GM18505 (cell line): Measurements from ENCODE around the gene DCLRE1C.
"Not testable (repeated sequence)": the region's sequence is repeated elsewhere in the genome, so short reads cannot be mapped to it uniquely, and the experiment has no call there.

Experiments used
- ATAC-seq: cut with Tn5 transposase; IDR thresholded peaks from one replicate; pipeline ENCODE4 v1.9.1; 2021; ENCODE audit not compliant: unreplicated experiment
- POLR2A ChIP-seq: IDR thresholded peaks from 4 replicates; pipeline ENCODE4 v1.6.1; 2011; ENCODE audit warnings: borderline replicate concordance; ENCODE audit not compliant: insufficient read depth, insufficient read length; ENCODE audit errors: extremely low read depth

Gene DCLRE1C

DNA sequence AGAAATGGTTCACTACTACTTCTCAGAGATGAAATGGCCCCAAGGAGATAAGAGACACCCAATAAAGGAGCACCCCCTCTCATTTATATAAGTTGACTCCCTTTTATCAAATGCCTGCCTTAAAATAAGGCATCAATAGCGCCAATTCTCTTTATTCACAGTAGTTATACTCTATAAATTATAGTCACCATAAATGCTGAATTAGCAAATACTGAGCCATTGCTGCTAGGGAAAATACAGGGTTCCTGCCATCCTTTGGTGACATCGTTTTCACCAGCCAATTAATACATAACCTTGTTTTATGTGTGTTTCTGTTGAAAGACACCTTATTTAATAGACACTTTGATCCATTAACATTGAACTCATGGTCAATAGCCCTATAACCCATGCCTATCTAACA, 28.6 kb downstream of the DCLRE1C start:
- no peak for ATAC-seq
- no peak for TF ChIP-seq POLR2A

DNA sequence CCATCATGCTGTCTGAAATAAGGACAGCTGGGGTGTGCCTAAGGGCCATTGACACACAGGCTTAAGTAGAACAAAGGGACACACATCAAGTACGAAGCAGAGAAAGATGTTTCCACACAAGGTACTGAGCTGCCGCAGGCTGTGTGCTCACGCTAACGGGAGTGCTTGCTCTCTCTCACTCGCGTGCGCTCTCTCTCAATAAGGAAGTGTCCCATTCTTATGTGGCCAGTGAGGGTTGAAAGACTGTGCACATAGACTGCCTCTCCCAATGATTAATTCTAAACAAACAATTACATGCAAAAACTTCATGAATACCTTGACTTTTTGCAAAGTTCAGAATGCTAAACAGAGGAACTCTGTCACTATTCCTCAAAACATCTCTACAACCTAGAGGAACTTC, 29.9 kb downstream of the DCLRE1C start:
- ATAC-seq, result no peak
- TF ChIP-seq POLR2A, result no peak

DNA sequence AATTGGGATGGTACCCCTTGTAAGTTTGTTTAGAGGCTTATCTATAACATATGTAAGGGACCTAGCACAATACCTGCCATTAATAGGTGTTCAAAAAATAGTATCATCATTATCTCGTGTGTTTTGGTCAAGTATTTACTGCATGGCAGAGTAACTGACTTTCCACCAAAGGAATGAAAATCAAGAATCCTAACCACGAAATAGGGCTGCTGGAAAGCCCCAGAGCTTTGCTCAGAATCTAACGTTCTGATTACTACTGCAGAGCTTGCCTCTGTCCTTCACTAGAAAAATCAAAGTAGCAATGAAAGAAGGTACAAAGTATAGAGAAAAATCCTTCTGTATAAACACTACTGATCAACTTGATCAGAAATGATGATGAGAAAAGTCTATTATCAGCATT, 34.9 kb downstream of the DCLRE1C start:
- no peak for TF ChIP-seq POLR2A
- no peak for ATAC-seq

DNA sequence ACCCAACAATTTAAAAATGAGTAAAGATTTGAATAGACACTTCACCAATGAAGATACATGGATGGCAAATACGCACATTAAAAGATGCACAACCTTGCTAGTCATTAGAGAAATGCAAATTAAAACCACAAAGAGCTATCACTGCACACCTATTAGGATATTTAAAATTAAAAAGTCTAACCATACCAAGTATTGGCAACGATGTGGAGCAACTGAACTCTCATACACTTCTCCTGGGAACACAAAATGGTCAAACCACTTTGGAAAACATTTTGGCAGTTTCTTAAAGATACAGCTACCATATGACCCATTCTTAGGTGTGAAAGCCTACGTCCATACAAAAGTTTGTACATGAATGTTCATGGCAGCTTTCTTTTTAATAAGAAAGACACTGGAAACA, 36.1 kb downstream of the DCLRE1C start:
- no peak for ATAC-seq

DNA sequence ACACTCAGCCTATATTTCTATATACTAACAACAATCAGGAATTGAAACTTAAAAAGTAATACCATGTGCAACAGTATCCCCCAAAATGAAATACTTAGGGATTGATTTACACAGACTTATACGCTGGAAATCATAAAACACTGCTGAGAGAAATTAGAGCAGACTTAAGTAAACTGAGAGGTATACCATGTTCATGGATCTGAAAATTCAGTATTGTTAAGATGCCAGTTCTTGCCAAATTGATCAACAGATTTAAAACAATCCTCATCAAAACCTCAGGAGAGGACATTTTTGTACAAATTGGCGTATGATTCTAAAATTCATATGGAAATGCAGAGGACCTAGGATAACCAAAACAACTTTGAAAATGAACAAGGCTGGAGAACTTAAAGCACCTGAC, 37.3 kb downstream of the DCLRE1C start:
- TF ChIP-seq POLR2A, result no peak
- no peak for ATAC-seq

More for the DNA sequence above, 36.1 kb downstream of the DCLRE1C start:
- TF ChIP-seq POLR2A, result no peak

DNA sequence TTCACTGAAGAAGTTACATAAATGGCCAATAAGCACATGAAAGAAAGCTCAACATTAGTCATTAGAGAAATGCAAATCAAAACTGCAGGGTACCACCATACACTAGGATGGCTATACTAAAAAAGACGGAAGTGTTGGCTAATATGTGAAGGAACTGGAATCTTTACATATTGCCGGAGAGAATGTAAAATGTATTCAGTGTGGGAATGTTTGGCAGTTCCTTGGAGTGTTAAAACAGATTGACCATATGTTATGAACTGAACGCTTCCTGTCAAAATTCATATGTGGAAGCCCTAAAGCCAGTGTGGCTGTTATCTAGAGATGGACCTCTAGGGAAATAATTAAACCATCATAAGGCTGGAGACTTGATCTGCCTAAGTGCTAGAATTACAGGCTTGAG, 42.1 kb downstream of the DCLRE1C start:
- TF ChIP-seq POLR2A, result no peak
- ATAC-seq, result no peak

DNA sequence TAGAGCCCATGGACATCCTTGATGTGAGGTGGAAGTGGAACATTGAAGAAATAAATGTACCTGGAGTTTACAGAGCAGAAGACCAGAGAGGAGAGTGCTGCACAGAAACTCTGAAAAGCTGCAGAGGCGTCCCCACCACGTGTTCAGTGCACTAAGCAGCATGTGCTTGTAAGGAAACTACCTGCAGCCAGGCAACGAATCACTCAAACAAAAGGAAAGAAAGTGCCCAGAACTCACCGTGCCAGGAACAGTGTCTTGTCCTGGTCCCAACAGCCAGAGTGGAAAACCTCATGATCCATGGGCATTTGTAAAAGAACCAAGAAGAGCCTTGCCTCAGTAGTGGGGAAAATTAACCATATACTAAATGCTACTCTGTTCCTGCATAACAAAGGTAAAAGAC, 42.9 kb downstream of the DCLRE1C start:
- no peak for TF ChIP-seq POLR2A
- ATAC-seq, result no peak

DNA sequence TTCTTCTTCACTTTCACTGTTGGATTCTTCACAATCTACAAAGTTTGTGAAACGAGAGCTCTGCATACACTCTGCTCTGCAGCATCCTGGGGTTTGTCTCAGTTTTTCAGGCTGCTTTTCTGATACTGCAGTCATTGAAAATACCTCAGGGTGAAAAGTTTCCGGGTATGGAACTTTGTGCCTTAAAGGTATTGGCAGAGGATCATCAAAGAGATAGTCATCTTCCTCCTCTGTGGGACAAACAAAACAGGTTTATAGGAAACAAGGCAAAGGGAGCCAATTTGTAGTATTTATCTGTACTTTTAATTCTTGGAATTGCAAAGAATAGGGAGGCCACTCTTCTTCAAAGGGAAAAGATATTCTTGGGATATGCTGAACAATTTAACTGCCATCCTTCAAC, 44.8 kb downstream of the DCLRE1C start:
- no peak for TF ChIP-seq POLR2A
- no peak for ATAC-seq

DNA sequence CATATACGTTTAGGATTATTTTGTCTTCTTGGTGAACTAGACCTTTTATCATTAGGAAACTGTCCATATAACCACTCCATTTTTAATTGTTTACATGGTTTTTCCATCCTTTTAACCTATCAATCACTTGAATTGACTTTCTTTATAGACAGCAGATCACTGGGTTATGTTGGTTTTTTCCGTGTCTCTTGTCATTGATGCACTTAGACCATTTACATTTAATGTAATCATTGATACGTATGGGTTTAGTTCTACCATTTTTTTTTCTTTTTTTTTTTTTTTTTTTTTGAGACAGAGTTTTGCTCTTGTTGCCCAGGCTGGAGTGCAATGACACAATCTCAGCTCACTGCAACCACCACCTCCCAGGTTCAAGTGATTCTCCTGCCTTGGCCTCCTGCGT, 46.3 kb downstream of the DCLRE1C start:
- not testable (repeated sequence) for ATAC-seq

DNA sequence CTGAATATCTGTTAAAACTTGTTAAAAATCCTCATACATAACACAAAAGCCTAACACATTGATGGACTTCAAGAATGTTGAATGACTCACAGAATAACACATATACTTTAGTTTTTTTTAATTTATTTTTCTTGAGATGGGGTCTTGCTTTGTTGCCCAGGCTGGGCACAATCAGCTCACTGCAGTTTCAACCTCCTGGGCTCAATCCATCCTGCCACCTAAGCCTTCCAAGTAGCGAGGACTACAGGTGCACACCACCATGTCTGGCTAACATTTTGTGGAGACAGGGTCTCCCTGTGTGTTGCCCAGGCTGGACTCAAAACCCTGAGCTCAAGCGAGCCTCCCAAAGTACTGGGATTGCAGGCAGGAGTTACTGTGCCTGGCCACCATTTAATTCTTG, 47.1 kb downstream of the DCLRE1C start:
- no peak for ATAC-seq
- TF ChIP-seq POLR2A, result no peak

DNA sequence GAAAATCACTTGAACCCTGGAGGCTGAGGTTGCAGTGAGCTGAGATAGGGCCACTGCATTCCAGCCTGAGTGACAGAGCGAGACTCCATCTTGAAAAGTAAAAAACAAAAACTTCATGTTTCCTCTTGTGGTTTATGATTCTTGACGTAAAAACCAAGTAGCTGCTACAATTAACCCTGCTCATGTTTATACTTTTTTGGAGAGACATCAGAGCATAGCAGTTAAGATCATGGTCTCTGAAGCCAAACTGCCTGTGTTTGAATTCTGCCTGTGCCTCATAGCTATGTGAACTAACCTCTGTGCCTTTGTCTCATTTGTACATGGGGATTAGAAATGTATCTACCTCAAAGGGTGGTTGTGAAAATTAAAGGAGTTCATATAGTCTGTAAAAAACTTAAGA, 48.0 kb downstream of the DCLRE1C start:
- no peak for TF ChIP-seq POLR2A
- ATAC-seq, result no peak

DNA sequence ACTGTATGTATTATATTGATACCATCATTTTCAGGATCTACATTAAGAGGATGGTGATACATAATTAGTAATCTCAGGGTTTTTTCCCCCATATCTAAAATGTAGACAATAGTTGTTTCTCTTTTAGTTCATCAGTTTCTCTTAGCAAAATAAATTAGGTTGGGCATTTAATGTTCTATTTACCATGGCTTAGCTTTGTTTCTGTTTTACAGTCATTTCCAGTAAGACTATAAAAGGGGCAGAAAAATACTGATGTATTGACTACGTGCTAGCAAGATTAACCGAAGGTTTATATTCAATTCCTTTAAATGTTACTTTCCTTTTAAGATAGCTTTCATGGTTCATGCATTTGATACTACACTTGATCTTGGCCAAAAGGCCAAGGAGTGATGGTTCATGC, 49.0 kb downstream of the DCLRE1C start:
- TF ChIP-seq POLR2A, result no peak
- no peak for ATAC-seq

DNA sequence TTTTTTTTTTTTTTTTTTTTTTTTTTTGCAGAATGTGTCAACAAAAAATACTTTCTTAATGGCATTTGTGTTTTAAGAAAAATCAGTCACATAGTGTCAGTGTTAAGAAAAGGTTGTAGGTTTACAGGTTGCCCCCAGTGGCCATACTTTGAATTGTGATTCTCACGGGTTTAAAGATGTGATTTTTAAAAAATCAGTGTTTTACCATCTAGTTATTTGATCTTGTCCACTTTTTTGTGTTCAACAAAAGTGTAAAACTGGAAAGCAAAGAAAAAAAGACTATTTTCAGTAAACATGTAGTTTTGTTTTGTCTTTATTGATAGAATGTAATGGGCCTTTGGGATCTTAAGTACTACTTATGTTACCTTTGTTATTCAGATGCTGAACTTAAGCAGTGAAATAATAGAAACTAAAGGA, 49.6 kb downstream of the DCLRE1C start:
- no peak for ATAC-seq
- no peak for TF ChIP-seq POLR2A

DNA sequence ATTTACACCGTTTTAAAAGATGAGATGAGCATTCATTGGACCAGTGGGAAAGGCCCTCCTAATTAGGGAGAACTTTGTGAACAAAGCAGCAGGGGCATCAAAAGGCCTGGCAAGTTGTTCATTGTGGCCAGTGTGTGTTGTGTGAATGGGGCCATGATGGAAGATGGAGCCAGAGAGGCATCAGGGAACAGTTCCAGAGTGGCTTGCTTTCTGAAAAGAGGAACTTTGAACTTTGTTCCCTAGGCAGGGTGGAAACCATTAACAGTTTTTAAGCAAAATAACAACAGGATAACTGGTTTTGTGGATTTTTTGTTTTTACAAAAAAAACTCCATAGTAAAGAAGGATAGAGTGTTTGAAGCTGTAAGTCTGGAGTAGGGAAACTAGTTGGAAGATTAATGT, 62.7 kb downstream of the DCLRE1C start:
- no peak for TF ChIP-seq POLR2A
- no peak for ATAC-seq

DNA sequence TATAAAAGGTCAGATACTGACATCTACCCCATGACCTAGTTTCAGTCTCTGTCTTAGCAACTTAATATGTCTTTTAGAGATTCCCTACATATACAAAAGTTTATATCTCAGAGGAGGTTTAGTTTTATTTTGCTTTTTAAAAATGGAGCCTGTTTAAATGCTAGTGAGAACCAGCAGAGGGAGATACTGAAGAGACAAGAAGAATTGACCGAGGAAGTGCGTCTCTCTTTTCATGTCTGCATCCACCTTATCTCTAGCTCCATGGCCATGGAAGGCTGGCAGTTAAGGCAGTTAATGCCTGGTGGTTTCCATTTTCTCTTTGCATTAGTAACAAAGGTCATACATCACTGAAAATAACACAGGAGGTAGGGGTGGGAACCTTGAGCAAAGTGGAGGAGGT, 64.6 kb downstream of the DCLRE1C start:
- no peak for ATAC-seq
- TF ChIP-seq POLR2A, result no peak
